Lung microvascular endothelial cell (primary cell): Measurements from ENCODE around the gene CABLES2. TPM values are rescaled to one million over a fixed set of nuclear protein-coding genes. Genes with fewer than 3 reads are reported as not detected.
"Not testable (repeated sequence)": the region's sequence is repeated elsewhere in the genome, so short reads cannot be mapped to it uniquely, and the experiment has no call there.

Experiments used
- DNase-seq, 2 donors: peaks; one replicate each; pipeline versions ENCODE4 v3.0.0 to v3.0.0-alpha.2; 2010; ENCODE audit warnings: low read depth in 2 of 2
- total RNA-seq: library from RNA; depleted of rRNA; stranded (reverse); fragments of >200 nt; gene quantifications from 2 replicates; pipeline ENCODE4 v1.2.1, GENCODE V29; 2014

Gene CABLES2
- total RNA-seq, 1 donor from 2014 or later = 0.40 TPM

DNA sequence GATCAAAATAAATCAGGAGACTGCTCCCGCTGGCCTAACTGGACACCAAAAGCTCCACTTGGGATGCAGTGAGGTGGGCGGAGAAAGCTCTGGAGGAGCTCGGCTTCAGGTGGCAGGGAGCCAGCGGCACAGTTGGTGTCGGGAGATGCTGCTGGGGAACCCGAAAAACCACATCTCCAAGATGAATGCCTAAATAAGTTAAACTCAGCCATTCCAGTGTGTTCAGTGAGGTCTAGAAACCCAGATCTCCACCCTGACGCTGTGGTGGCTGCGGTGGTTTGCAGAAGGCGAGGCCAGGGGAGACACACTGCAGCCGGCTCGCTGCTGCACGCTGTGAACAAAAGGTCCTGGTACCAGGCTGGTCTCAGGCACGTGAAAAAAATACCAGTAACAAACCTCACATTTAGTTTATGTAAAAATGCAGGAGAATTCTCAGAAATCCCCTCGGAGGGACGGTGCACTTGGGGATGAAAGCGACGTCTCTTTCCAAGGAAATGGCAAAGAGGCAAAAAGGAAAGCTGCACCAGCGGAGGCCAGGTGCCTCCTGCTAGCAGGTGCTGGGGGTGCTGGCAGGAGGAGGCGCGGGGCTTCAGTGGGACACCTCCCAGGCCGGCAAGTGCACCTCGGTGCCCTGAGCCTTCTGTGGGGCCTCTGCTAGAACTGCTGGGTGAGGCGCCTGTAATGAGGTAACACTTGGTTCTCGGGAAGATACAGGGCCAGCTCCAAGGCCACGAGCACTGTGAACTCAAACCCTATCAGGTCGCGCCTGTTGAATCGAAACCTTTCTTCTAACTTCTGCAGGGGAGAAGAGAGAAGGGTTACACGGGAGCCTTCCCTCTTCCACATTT, 16.5 kb downstream of the CABLES2 start:
- DNase-seq = no peak

- no peak for DNase-seq
Observed at GRCh38 chr20:62389601-62390087, 17.4 kb downstream of the CABLES2 start.

- no peak for DNase-seq
Observed at GRCh38 chr20:62388839-62389600, 18.1 kb downstream of the CABLES2 start.

- DNase-seq = no peak
Observed at GRCh38 chr20:62387933-62388635, 19.0 kb downstream of the CABLES2 start.

DNA sequence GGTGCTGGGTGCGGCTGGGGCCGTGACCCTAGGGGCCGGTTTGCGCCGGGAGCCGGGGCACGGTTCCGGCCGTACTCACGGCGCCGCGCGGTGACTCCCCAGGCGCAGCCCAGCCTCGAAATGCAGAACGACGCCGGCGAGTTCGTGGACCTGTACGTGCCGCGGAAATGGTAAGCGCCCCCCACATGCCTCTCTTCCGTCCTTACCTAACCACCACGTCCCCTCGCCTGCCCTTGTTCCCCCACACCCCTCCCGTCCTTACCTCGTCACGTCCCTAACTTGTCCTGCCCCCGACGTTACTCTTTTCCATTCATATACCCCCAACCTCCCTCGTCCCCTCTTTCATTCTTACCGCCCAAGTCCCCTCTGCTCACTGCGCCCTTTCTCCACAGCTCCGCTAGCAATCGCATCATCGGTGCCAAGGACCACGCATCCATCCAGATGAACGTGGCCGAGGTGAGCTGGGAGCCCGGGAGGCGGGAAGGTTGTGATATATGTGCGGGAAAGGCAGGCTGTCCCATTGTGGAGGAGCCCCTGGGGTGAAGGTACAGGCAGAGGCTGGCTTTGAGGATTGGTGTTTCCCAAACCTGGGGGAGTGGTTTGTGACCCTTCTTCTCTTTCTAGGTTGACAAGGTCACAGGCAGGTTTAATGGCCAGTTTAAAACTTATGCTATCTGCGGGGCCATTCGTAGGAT, 19.7 kb downstream of the CABLES2 start:
- no peak for DNase-seq

- peak; percentile 94 to 96 for DNase-seq
Observed at GRCh38 chr20:62386383-62387218, 20.5 kb downstream of the CABLES2 start, which contains the start of gene RPS21. TSS of gene RPS21 (plus strand) at chr20:62387103. CDS start at chr20:62387339, 236 bp downstream.

- peak; percentile 80 to 89 for DNase-seq
Observed at GRCh38 chr20:62382306-62383198, 24.5 kb downstream of the CABLES2 start.

- DNase-seq = no peak
Observed at GRCh38 chr20:62381842-62382241, 25.2 kb downstream of the CABLES2 start.

DNA sequence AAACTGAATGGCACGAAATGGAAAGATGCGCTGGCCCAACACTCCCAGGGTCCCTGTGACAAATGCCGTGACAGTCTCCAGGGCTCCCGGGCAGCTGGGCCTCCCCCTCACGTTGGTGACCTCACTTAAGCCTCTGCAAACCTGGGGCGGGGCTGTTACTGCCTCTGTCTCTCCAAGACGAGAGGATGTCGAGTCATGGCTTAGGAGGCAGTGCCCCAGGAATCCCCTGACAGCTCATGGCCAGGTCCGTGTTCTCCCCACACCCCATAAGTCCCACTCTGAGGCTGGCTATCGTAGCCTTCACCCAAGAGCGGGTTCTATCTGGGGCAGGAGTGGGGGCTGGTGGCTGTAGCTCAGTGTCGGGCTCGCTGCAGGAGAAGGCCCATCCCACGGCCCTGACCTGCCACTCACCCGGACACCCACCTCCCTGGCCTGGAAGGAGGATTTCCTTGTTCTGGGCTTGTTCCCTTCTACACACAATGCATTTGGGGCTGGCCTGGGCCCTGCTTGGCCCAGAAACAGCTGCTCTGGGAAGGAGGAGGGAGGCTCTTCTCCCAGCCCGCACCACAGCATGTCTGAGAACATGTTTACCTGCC, 25.8 kb downstream of the CABLES2 start:
- DNase-seq = peak in 1 of 2 donors; percentile 47

GRCh38 chr20:62378215-62378614, 28.9 kb downstream of the CABLES2 start:
- DNase-seq = no peak

DNA sequence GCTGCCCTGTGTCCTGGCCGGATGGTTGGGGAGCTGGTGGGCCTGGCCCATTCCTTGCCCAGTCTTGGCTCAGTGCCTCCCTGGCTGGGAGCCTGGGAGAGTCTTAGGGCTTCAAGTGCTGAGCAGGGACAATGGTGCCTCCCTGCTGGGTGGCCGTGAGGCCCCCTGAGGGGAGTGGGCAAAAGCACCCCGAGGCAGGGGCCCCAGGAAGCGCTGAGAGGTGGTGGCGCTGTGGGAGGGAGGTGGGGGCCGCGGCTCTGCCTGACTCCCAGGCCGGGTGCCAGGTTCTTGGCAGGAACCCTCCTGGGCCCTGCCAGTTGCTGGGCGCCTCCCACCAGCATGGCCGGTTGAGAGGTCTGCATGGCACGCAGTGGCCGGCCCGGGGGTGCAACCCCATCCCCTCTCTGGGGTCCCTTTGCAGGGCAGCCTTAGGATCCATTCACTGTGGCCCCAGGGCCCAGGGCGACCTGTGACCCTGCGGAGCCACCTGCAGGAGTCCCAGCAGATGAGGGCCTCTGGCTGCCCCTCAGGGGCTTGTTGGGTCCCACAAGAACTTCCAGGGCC, 29.4 kb downstream of the CABLES2 start:
- DNase-seq = no peak

- DNase-seq = no peak
Observed at GRCh38 chr20:62377064-62377461, 30.0 kb downstream of the CABLES2 start.

- peak in 1 of 2 donors; percentile 69 for DNase-seq
Observed at GRCh38 chr20:62376112-62377063, 30.7 kb downstream of the CABLES2 start.

DNA sequence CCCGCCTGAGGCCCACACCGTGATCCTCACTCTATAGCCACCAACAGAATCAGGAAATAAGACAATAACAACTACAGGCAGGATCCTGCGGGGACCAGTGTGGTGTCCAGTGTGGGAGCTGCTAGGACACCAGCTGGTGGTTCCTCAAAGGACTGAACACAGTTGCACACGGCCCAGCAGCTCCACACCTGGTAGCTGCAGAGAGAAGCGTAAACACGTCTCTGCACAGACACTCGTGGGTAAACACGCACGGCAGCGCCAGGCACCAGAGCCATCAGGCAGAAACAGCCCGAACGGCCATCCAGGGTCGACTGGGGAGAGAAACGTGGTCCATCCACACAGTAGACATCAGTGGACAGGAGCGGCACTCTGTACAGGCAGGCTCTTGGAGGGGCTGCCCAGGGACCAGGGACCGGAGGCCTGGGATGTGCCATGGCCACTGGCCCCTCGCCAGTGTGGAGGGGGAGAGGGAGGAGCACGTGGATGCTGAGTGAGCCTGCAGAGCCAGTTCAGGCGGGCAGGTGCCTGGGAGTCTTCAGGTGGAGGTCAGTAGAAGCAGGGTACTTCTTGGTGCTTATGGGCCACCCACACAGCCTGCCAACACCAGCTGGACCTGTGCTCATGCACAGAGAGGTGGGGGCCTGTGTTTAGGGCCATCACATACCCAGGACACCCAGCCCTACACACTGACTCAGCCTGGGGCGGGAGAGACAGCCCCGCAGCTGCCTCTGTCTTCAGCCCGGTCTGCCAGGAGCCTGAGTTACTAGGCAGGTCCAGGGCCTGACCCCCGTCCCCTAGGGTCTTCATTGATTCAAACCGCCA, 32.5 kb downstream of the CABLES2 start:
- no peak for DNase-seq

- not testable (repeated sequence) for DNase-seq
Observed at GRCh38 chr20:62373631-62374179, 33.4 kb downstream of the CABLES2 start.
